ENCODE data around the gene GHR.

DNA sequence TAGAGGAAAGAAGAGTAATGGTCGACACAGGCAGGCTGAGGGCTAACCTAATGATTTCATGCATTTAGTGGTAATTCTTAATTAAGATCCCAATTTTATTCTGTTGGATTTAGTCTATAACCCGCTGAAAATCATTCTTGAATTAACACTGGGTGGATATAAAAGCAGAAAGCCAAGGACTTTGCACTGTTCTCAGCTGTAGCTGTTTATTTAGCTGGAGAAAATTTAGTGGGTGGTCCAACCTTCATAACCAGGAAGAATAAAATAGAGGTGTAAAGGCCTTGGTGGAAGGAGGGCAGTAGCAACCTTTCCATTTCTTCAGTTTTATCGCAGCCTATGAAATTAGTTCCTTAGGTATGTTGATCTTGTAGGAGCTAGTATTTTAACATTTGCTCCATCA, 92.3 kb downstream of the GHR start:
- TF ChIP-seq CTCF (IDR thresholded peaks at IDR 0.05) = no peak
- no peak for TF ChIP-seq POLR2A (IDR thresholded peaks at IDR 0.05)
- no peak for TF ChIP-seq POLR2AphosphoS5 (IDR thresholded peaks at IDR 0.05)
- no peak for TF ChIP-seq EP300 (IDR thresholded peaks at IDR 0.05)

Data from stomach (tissue), 4 donors.